ENCODE measurements around the gene PPP1R15B.
"Not testable (repeated sequence)": the region's sequence is repeated elsewhere in the genome, so short reads cannot be mapped to it uniquely, and the experiment has no call there.

PPP1R15B gene

GRCh38 chr1:204443871-204444581, 32.4 kb upstream of the PPP1R15B start:
- DNase-seq (ENCODE audit: low read depth in 4 of 4, low spot score in 1 of 4): no peak

- DNase-seq (ENCODE audit: low read depth in 4 of 4, low spot score in 1 of 4): no peak
Observed at GRCh38 chr1:204443260-204443619, 31.6 kb upstream of the PPP1R15B start.

GRCh38 chr1:204442376-204443259, 31.0 kb upstream of the PPP1R15B start:
- DNase-seq (ENCODE audit: low read depth in 4 of 4, low spot score in 1 of 4): no peak

GRCh38 chr1:204441558-204441957, 29.9 kb upstream of the PPP1R15B start:
- no peak for DNase-seq (ENCODE audit: low read depth in 4 of 4, low spot score in 1 of 4)

GRCh38 chr1:204439621-204440375, 28.2 kb upstream of the PPP1R15B start:
- DNase-seq (ENCODE audit: low read depth in 4 of 4, low spot score in 1 of 4): no peak

GRCh38 chr1:204438628-204439027, 27.0 kb upstream of the PPP1R15B start:
- DNase-seq (ENCODE audit: low read depth in 4 of 4, low spot score in 1 of 4): no peak

GRCh38 chr1:204437796-204438570, 26.4 kb upstream of the PPP1R15B start:
- no peak for DNase-seq (ENCODE audit: low read depth in 4 of 4, low spot score in 1 of 4)

GRCh38 chr1:204435872-204436271, 24.3 kb upstream of the PPP1R15B start:
- DNase-seq (ENCODE audit: low read depth in 4 of 4, low spot score in 1 of 4): no peak

GRCh38 chr1:204435381-204435831, 23.8 kb upstream of the PPP1R15B start:
- DNase-seq (ENCODE audit: low read depth in 4 of 4, low spot score in 1 of 4): no peak

- DNase-seq (ENCODE audit: low read depth in 4 of 4, low spot score in 1 of 4): no peak
Observed at GRCh38 chr1:204434116-204434755, 22.6 kb upstream of the PPP1R15B start.

- DNase-seq (ENCODE audit: low read depth in 4 of 4, low spot score in 1 of 4): no peak
Observed at GRCh38 chr1:204432708-204433107, 21.1 kb upstream of the PPP1R15B start.

- DNase-seq (ENCODE audit: low read depth in 4 of 4, low spot score in 1 of 4): peak; percentile 71 to 85 (median 74)
Observed at GRCh38 chr1:204431310-204432184, 19.9 kb upstream of the PPP1R15B start.

- DNase-seq (ENCODE audit: low read depth in 4 of 4, low spot score in 1 of 4): no peak
Observed at GRCh38 chr1:204429746-204430145, 18.1 kb upstream of the PPP1R15B start.

- DNase-seq (ENCODE audit: low read depth in 4 of 4, low spot score in 1 of 4): no peak
Observed at GRCh38 chr1:204426971-204427701, 15.5 kb upstream of the PPP1R15B start.

GRCh38 chr1:204426474-204426873, 14.9 kb upstream of the PPP1R15B start:
- no peak for DNase-seq (ENCODE audit: low read depth in 4 of 4, low spot score in 1 of 4)

GRCh38 chr1:204426035-204426436, 14.4 kb upstream of the PPP1R15B start:
- no peak for DNase-seq (ENCODE audit: low read depth in 4 of 4, low spot score in 1 of 4)

GRCh38 chr1:204424621-204425020, 13.0 kb upstream of the PPP1R15B start:
- no peak for DNase-seq (ENCODE audit: low read depth in 4 of 4, low spot score in 1 of 4)

- not testable (repeated sequence) for DNase-seq (ENCODE audit: low read depth in 4 of 4, low spot score in 1 of 4)
Observed at GRCh38 chr1:204422061-204422705, 10.6 kb upstream of the PPP1R15B start.
